CD8-positive, alpha-beta memory T cell (primary cell): ENCODE results near the gene GALNT7. TPM values are rescaled to one million over a fixed set of nuclear protein-coding genes. Genes with fewer than 3 reads are reported as not detected.

Experiments used
- CTCF ChIA-PET: fragments of 350-600 bp; sonication (Branson Sonifier 250); formaldehyde crosslinking; loops from one replicate; lab custom pipeline; 2021; ENCODE audit warnings: antibody characterized with exemption; lab: Charles Lee
- POLR2A ChIA-PET: fragments of 350-600 bp; sonication (Branson Sonifier 250); formaldehyde crosslinking; loops from one replicate; lab custom pipeline; 2021; ENCODE audit warnings: antibody characterized with exemption; lab: Charles Lee
- DNase-seq, 5 donors: peaks; one replicate each; pipeline versions ENCODE4 v3.0.0 to v3.0.0-alpha.2; 2020 to 2022; ENCODE audit warnings: mixed read lengths in 1 of 5
- H3K27ac ChIP-seq: one replicate; pipeline ENCODE4 v1.7.0; 2013; ENCODE audit warnings: low read depth, mild to moderate bottlenecking, low read length, moderate library complexity
- H3K27me3 ChIP-seq: 2 replicates; pipeline ENCODE4 v1.7.0; 2013; ENCODE audit warnings: low read length, mild to moderate bottlenecking; ENCODE audit not compliant: insufficient read depth, poor library complexity, severe bottlenecking
- H3K36me3 ChIP-seq: 2 replicates; pipeline ENCODE4 v1.7.0; 2013; ENCODE audit warnings: mild to moderate bottlenecking, low read length, moderate library complexity; ENCODE audit not compliant: insufficient read depth
- H3K4me1 ChIP-seq: 2 replicates; pipeline ENCODE4 v1.7.0; 2013; ENCODE audit warnings: mild to moderate bottlenecking, low read length, moderate library complexity; ENCODE audit not compliant: insufficient read depth
- H3K4me3 ChIP-seq: 2 replicates; pipeline ENCODE4 v1.7.0; 2013; ENCODE audit warnings: mild to moderate bottlenecking, low read length
- H3K9me3 ChIP-seq: 2 replicates; pipeline ENCODE4 v1.7.0; 2013; ENCODE audit warnings: mild to moderate bottlenecking, low read length
- H3K27ac Mint-ChIP-seq, 8 donors: one replicate each; pipeline ENCODE4 v1.8.0; 2020 to 2021; ENCODE audit warnings: mixed read lengths in 8 of 8, mild to moderate bottlenecking in 6 of 8, inconsistent platforms in 3 of 8, moderate library complexity in 3 of 8
- H3K27me3 Mint-ChIP-seq, 2 donors: one replicate each; pipeline ENCODE4 v1.8.0; 2020 to 2021; ENCODE audit warnings: mixed read lengths in 2 of 2, mild to moderate bottlenecking in 1 of 2, moderate library complexity in 1 of 2
- H3K36me3 Mint-ChIP-seq, 3 donors: one replicate each; pipeline ENCODE4 v1.8.0; 2020 to 2021; ENCODE audit warnings: mixed read lengths in 3 of 3, inconsistent platforms in 1 of 3, mild to moderate bottlenecking in 1 of 3
- H3K4me1 Mint-ChIP-seq, 3 donors: one replicate each; pipeline ENCODE4 v1.8.0; 2020 to 2021; ENCODE audit warnings: mixed read lengths in 3 of 3, inconsistent platforms in 1 of 3, mild to moderate bottlenecking in 1 of 3
- H3K4me3 Mint-ChIP-seq, 7 donors: one replicate each; pipeline ENCODE4 v1.8.0; 2020 to 2021; ENCODE audit warnings: mixed read lengths in 7 of 7, mild to moderate bottlenecking in 6 of 7, moderate library complexity in 4 of 7, inconsistent platforms in 2 of 7
- H3K9me3 Mint-ChIP-seq, 5 donors: one replicate each; pipeline ENCODE4 v1.8.0; 2020 to 2022; ENCODE audit warnings: mixed read lengths in 5 of 5, mild to moderate bottlenecking in 3 of 5, moderate library complexity in 2 of 5, inconsistent platforms in 1 of 5
- polyA plus RNA-seq: library from polyadenylated mRNA; unstranded; fragments of 300-500 nt; fragmentation: Illumina TruSeq; gene quantifications from one replicate; pipeline ENCODE4 v1.2.3, GENCODE V29; 2021
- total RNA-seq, 2 experiments: library from RNA; stranded (reverse); gene quantifications; one replicate each; pipeline ENCODE4 v1.2.3, GENCODE V29; 2021

Gene GALNT7
- total and polyA plus RNA-seq, 3 experiments from 2014 or later: 10.0 to 18.0 (median 16.7) TPM

DNA sequence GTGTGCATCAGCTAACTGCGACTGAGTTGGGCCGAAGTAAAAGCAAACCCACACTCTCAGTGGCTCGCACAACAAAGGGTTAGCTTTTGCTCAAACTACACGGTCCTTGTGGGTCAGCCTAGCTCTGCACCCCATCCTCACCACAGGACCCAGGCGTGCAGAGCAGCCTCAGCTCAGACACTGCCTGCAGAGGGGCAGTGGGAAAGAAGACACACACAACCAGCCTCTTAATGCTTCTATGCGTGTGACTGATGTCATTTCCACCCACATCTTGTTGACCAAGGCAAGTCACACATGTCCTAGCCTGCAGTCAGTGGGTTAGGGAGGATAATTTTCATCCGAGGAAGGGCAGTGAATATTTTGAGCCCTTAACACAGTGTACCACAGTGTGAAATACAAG is 125.1 kb downstream of the GALNT7 start:
- Histone ChIP-seq H3K9me3 (no peaks in the 10 kb centered on the region), H3K27ac (no peak overlapping the region), H3K4me3 (no peak overlapping the region), H3K4me1 (no peaks in the 10 kb centered on the region), H3K27me3 (no peaks in the 10 kb centered on the region), H3K36me3 (no peaks in the 10 kb centered on the region)
- no peak for DNase-seq
- Mint-ChIP-seq H3K27ac (no peak overlapping the region), H3K36me3 (peaks cover 0 to 22% (median 8%) of the 10 kb centered on the region in 3 donors), H3K27me3 (no peaks in the 10 kb centered on the region), H3K4me1 (peaks cover 2 to 5% (median 4%) of the 10 kb centered on the region in 3 donors), H3K9me3 (no peaks in the 10 kb centered on the region), H3K4me3 (no peak overlapping the region)
- ChIA-PET CTCF (interaction anchor here (1.0 kb wide), 1 partner anchor 280 kb away, joined by 4 read pairs; no protein-coding TSS in a partner anchor), POLR2A (no interaction called here)

DNA sequence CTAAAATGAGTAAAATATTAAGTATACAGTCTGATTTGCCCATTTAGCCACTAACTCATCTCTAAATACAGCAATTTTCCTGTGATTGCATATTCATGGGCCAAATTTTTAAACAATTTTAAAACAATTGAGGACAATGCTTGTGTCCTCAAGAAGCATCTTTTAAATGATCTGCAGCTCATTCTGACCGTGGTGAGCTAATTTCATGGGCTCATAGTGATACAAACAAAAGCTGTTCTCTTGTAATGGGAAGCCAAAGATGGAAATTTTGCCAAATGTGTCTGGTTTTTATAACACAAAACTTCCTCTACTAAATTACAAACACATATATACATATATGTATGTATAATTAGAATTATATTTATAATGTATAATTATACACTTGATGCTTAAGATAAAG is 125.8 kb downstream of the GALNT7 start:
- DNase-seq: no peak
- POLR2A ChIA-PET: no interaction called here
- peaks cover 0 to 2% (median 0%) of the 10 kb centered on the region in 3 donors for H3K4me1 Mint-ChIP-seq
- Histone ChIP-seq H3K4me3 (no peak overlapping the region), H3K36me3 (no peaks in the 10 kb centered on the region), H3K9me3 (no peaks in the 10 kb centered on the region), H3K27ac (no peak overlapping the region), H3K27me3 (no peaks in the 10 kb centered on the region), H3K4me1 (no peaks in the 10 kb centered on the region)
- CTCF ChIA-PET: no interaction called here
- H3K27ac Mint-ChIP-seq: no peak overlapping the region
- no peaks in the 10 kb centered on the region for H3K9me3 Mint-ChIP-seq
- H3K36me3 Mint-ChIP-seq: peaks cover 0 to 26% (median 8%) of the 10 kb centered on the region in 3 donors
- H3K4me3 Mint-ChIP-seq: no peak overlapping the region
- no peaks in the 10 kb centered on the region for H3K27me3 Mint-ChIP-seq

DNA sequence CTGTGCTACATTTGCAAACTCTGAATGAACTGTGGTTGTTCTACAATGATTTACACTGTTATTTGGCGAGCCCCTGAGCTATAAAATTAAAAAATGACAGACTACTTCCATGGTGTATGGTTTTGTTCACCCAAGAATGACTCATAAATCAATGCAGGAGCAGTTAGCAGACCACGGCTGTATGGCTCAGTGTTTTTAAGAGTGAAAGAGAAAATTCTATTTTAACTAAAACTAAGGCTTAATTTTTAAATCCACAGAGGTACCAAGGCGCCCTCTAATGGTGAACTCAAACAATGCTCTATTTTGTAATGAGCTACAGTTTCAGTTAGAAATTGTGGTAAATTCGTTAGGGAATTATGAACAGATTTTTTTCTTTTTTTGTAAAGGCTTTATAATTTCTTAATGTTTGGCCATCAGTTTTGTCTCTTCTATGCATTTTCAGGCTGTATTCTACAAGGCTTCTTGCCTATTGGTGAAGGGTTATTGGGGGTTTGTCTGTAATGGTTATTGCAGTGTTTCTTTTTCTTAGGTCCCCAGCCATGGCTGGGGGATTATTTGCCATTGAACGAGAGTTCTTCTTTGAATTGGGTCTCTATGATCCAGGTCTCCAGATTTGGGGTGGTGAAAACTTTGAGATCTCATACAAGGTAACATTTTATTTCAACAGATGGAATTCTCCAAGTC is 133.0 kb downstream of the GALNT7 start:
- POLR2A ChIA-PET: no interaction called here
- peak in 2 of 5 donors; percentile 1 to 19 for DNase-seq

DNA sequence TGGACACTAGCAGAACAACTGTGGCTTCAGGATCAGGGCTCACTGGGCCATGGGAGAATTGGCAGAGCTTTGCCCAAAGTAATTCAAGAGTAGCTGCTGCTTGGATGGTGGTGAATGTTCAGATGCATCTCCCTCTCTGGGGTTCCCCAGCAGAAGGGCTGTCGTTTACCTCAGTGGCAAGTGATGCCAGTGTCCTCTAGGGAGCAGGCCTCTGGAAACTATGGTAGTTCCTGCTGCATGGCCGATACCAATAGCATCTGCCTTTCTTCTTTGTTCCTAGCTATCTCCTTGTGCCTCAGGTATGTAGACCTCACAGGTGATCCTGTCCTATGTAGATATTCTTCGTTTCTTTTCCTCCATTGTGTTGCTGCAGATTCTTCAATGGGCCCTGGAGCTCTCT is 139.2 kb downstream of the GALNT7 start:
- peaks cover 0 to 56% (median 15%) of the 10 kb centered on the region in 3 donors for H3K36me3 Mint-ChIP-seq
- H3K27ac ChIP-seq: no peak overlapping the region
- H3K4me1 Mint-ChIP-seq: no peaks in the 10 kb centered on the region
- no peaks in the 10 kb centered on the region for H3K4me1 ChIP-seq
- H3K36me3 ChIP-seq: no peaks in the 10 kb centered on the region
- H3K27me3 ChIP-seq: no peaks in the 10 kb centered on the region
- DNase-seq: no peak
- no peak overlapping the region for H3K4me3 ChIP-seq
- no peaks in the 10 kb centered on the region for H3K27me3 Mint-ChIP-seq
- POLR2A ChIA-PET: no interaction called here
- H3K4me3 Mint-ChIP-seq: no peak overlapping the region
- H3K27ac Mint-ChIP-seq: no peak overlapping the region
- CTCF ChIA-PET: interaction anchor here (1.1 to 1.8 kb wide), 3 partner anchors 12 to 186 kb away, joined by 3 to 6 read pairs (median 4); no protein-coding TSS in a partner anchor
- H3K9me3 ChIP-seq: no peaks in the 10 kb centered on the region
- no peaks in the 10 kb centered on the region for H3K9me3 Mint-ChIP-seq

More for the DNA sequence above, 133.0 kb downstream of the GALNT7 start:
- H3K4me1 ChIP-seq: no peaks in the 10 kb centered on the region
- no peaks in the 10 kb centered on the region for H3K9me3 ChIP-seq
- H3K36me3 ChIP-seq: no peaks in the 10 kb centered on the region
- H3K27ac Mint-ChIP-seq: peak overlapping the region in 2 of 8 donors; percentile 15 to 46
- H3K9me3 Mint-ChIP-seq: no peaks in the 10 kb centered on the region
- no peak overlapping the region for H3K4me3 Mint-ChIP-seq
- peaks cover 0 to 6% (median 5%) of the 10 kb centered on the region in 3 donors for H3K4me1 Mint-ChIP-seq
- H3K27ac ChIP-seq: no peak overlapping the region
- no peaks in the 10 kb centered on the region for H3K27me3 ChIP-seq
- CTCF ChIA-PET: interaction anchor here (0.8 to 4.2 kb wide), 20 partner anchors 8 to 296 kb away, joined by 3 to 39 read pairs (median 4); partner anchors contain the start of gene SAP30
- H3K4me3 ChIP-seq: no peak overlapping the region
- H3K36me3 Mint-ChIP-seq: peaks cover 0 to 46% (median 11%) of the 10 kb centered on the region in 3 donors
- H3K27me3 Mint-ChIP-seq: no peaks in the 10 kb centered on the region

DNA sequence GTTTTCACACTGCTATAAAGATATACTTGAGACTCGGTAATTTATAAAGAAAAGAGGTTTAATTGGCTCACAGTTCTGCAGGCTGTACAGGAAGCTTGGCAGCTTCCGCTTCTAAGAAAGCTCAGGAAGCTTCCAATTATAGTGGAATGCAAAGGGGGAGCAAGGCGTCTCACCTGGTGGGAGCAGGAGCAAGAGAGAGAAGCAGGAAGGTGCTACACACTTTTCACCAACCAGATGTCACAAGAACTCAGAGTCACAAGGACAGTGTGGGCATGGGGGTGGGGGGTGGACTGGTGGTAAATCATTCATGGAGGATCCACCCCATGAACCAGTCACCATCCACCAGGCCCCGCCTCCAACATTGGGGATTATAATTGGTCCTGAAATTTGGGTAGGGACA is 142.8 kb downstream of the GALNT7 start:
- Mint-ChIP-seq H3K36me3 (peaks cover 0 to 32% (median 7%) of the 10 kb centered on the region in 3 donors), H3K27ac (no peak overlapping the region), H3K4me3 (no peak overlapping the region), H3K27me3 (no peaks in the 10 kb centered on the region), H3K9me3 (no peaks in the 10 kb centered on the region), H3K4me1 (no peaks in the 10 kb centered on the region)
- no peaks in the 10 kb centered on the region for H3K27me3 ChIP-seq
- no peaks in the 10 kb centered on the region for H3K9me3 ChIP-seq
- no peak for DNase-seq
- H3K4me1 ChIP-seq: no peaks in the 10 kb centered on the region
- H3K27ac ChIP-seq: no peak overlapping the region
- H3K36me3 ChIP-seq: peaks cover 5% of the 10 kb centered on the region
- H3K4me3 ChIP-seq: no peak overlapping the region
- POLR2A ChIA-PET: no interaction called here
- CTCF ChIA-PET: interaction anchor here (1.4 to 2.1 kb wide), 2 partner anchors 10 to 22 kb away, joined by 3 to 6 read pairs; no protein-coding TSS in a partner anchor

DNA sequence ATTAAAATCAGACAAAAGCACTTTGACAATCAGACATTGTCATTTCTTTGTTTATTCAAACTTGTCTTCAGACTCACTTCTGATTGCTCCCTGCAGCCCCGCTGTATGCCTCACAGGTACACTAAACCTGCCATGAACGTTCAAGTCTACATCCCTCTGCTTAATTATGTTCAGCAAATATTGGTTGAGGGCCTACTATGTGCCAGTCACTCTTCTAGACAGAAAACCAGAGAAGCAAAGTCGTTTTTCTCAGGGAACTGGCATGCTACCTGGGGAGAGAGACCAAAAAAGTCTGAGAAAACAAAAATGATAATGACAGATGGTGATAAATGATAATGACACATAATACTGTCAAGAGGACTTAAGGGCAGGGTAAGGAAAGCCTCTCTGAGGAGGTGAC is 146.1 kb downstream of the GALNT7 start:
- no peak overlapping the region for H3K4me3 Mint-ChIP-seq
- H3K4me1 Mint-ChIP-seq: peaks cover 0 to 3% (median 2%) of the 10 kb centered on the region in 3 donors
- Histone ChIP-seq H3K27me3 (no peaks in the 10 kb centered on the region), H3K4me3 (no peak overlapping the region), H3K4me1 (no peaks in the 10 kb centered on the region), H3K9me3 (no peaks in the 10 kb centered on the region), H3K36me3 (peaks cover 5% of the 10 kb centered on the region), H3K27ac (no peak overlapping the region)
- no peaks in the 10 kb centered on the region for H3K9me3 Mint-ChIP-seq
- no peak overlapping the region for H3K27ac Mint-ChIP-seq
- H3K27me3 Mint-ChIP-seq: no peaks in the 10 kb centered on the region
- ChIA-PET CTCF (no interaction called here), POLR2A (no interaction called here)
- H3K36me3 Mint-ChIP-seq: peaks cover 0 to 25% (median 5%) of the 10 kb centered on the region in 3 donors
- no peak for DNase-seq

DNA sequence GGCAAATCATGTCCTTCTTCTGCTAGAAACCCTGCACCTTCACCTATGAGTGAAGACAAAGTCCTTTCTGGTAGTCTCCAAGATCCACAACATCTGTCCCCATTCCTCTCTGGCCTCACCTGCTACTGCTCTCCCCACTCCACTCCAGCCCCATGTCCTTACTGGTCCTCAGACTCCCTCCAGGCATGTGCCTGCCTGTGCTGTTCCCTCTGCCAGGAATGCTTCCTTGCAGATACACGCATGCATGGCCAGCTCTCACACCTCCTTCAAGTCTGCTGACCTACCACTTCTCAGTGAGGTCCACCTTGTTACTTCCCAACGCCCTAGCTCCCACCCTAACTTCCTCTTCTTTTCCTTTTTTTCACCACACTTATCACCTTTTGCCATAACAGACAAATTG is 147.4 kb downstream of the GALNT7 start:
- Mint-ChIP-seq H3K36me3 (peaks cover 0 to 26% (median 6%) of the 10 kb centered on the region in 3 donors), H3K9me3 (no peaks in the 10 kb centered on the region), H3K27me3 (no peaks in the 10 kb centered on the region), H3K27ac (no peak overlapping the region), H3K4me1 (peaks cover 0 to 3% (median 2%) of the 10 kb centered on the region in 3 donors), H3K4me3 (no peak overlapping the region)
- no peak overlapping the region for H3K27ac ChIP-seq
- no peaks in the 10 kb centered on the region for H3K4me1 ChIP-seq
- H3K27me3 ChIP-seq: no peaks in the 10 kb centered on the region
- DNase-seq: no peak
- H3K9me3 ChIP-seq: no peaks in the 10 kb centered on the region
- no peak overlapping the region for H3K4me3 ChIP-seq
- CTCF ChIA-PET: interaction anchor here (7.0 kb wide), 1 partner anchor 99 kb away, joined by 165 read pairs; no protein-coding TSS in a partner anchor
- POLR2A ChIA-PET: no interaction called here
- peaks cover 5% of the 10 kb centered on the region for H3K36me3 ChIP-seq

DNA sequence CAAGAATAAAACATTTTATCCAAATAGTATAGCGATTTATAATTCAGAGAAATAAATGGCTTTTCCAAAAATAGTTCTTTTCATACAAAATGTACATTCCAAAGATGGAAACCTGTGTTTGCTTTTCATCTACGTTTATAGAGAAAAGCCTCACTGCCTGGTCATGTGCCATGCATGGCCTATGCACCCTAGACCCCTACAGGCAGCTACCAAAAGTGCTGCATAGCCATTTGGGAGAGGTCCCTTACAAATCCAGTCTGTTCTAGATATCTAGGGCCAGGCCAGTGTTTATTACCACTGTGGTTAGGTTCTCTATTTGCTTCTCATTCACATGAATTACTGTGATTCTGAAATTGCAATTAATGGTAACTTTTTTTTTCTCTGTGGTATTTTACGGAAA is 148.4 kb downstream of the GALNT7 start:
- H3K9me3 ChIP-seq: no peaks in the 10 kb centered on the region
- POLR2A ChIA-PET: no interaction called here
- peaks cover 0 to 3% (median 2%) of the 10 kb centered on the region in 3 donors for H3K4me1 Mint-ChIP-seq
- peaks cover 0 to 29% (median 6%) of the 10 kb centered on the region in 3 donors for H3K36me3 Mint-ChIP-seq
- no peak for DNase-seq
- no peak overlapping the region for H3K4me3 ChIP-seq
- no peak overlapping the region for H3K27ac ChIP-seq
- no peak overlapping the region for H3K4me3 Mint-ChIP-seq
- H3K4me1 ChIP-seq: no peaks in the 10 kb centered on the region
- peak overlapping the region in 1 of 8 donors; percentile 30 for H3K27ac Mint-ChIP-seq
- no peaks in the 10 kb centered on the region for H3K27me3 ChIP-seq
- H3K27me3 Mint-ChIP-seq: no peaks in the 10 kb centered on the region
- CTCF ChIA-PET: interaction anchor here (7.0 kb wide), 1 partner anchor 99 kb away, joined by 165 read pairs; no protein-coding TSS in a partner anchor
- H3K36me3 ChIP-seq: peaks cover 5% of the 10 kb centered on the region
- no peaks in the 10 kb centered on the region for H3K9me3 Mint-ChIP-seq
